Measurements from ENCODE around the gene RBM33.

The RBM33 gene

DNA sequence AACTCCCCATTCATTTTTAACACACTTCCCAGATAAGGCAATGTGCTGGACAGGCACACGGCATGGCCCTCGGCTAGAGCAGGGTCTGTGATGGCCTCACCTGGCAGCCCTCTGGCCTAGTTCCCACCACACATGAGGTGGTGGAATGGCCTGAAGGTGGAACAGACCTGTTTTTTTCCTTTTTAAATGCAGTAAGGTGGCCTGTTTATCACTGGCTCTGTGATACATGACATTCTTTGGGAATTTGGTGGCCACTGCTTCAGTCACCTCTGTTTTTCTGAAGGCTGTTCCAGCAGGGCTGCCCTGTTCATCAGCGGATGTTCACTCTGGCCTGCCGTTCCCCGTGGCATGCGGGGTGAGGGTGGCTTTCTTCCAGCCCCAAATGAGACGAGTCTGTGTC lies 131.2 kb downstream of the RBM33 start:
- no peak overlapping the region for H3K4me3 ChIP-seq (ENCODE audit: low read length)
- TF ChIP-seq, protein P1, sequence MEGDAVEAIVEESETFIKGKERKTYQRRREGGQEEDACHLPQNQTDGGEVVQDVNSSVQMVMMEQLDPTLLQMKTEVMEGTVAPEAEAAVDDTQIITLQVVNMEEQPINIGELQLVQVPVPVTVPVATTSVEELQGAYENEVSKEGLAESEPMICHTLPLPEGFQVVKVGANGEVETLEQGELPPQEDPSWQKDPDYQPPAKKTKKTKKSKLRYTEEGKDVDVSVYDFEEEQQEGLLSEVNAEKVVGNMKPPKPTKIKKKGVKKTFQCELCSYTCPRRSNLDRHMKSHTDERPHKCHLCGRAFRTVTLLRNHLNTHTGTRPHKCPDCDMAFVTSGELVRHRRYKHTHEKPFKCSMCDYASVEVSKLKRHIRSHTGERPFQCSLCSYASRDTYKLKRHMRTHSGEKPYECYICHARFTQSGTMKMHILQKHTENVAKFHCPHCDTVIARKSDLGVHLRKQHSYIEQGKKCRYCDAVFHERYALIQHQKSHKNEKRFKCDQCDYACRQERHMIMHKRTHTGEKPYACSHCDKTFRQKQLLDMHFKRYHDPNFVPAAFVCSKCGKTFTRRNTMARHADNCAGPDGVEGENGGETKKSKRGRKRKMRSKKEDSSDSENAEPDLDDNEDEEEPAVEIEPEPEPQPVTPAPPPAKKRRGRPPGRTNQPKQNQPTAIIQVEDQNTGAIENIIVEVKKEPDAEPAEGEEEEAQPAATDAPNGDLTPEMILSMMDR (conservative IDR thresholded peaks at IDR 0.05; ENCODE audit: low read depth, low read length), result no peak
- DNase-seq (ENCODE audit: low read depth), result no peak

DNA sequence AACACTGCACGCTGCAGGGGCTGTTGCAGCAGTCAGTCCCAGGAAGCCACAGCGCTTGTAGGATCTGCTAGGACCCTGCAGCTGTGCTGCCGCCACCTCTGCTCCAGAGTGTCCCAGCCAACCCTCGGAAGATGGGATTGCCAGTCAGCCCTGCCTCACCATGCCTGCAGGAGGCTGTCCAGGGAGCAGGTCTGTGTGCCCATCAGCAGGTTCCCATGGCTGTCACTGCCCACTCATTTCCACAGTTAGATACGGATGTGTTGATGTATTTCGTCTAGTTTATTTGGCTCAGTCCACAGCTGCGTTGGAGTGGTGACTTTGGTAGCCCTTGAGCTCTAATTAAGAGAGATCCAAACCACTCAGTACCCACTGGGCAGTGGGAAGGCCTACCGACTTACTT lies 132.1 kb downstream of the RBM33 start:
- TF ChIP-seq, protein P1 (conservative IDR thresholded peaks at IDR 0.05; ENCODE audit: low read depth, low read length), result no peak
- H3K4me3 ChIP-seq (ENCODE audit: low read length), result no peak overlapping the region
- no peak for DNase-seq (ENCODE audit: low read depth)

DNA sequence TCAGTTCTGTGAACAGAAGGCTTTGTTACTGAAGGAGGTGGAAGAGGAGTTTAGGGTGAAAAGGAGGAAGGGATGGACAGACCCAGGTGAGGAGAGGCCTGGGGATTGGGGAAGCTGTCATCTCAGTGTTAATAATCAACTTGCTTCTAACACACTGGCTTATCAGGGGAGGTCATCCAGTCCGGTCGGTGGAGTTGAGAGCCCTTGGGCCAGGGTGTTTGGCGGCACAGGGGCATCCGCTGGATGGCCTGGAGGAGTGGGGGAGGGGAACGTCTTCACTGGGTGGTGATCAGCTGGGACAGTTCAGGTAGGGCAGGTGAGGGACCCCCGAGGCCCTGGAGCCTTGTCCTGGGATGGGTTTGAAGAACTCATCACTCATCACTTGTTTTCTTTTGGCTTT lies 133.9 kb downstream of the RBM33 start:
- H3K4me3 ChIP-seq (ENCODE audit: low read length), result no peak overlapping the region
- TF ChIP-seq, protein P1 (conservative IDR thresholded peaks at IDR 0.05; ENCODE audit: low read depth, low read length), result no peak
- DNase-seq (ENCODE audit: low read depth), result no peak

DNA sequence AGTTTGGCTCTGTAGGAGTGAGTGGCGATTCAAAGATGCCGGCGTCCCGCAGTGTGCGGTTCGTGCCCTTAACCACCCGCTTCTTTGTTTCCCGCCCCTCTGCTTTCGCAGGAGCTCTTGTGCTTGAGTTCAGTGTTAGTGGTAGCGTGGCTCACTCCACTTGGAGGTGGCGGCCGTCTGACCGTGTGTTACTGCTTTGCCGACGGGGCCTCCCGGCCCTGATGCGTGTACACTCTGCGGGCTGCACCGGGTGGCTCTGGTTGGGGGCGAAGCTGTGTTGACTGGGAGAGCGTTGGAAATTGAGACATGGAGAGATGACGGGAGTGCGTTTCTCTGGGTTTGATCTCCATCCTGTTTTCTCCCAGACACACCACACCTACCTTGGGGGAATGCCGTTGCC lies 136.4 kb downstream of the RBM33 start:
- TF ChIP-seq, protein P1 (conservative IDR thresholded peaks at IDR 0.05; ENCODE audit: low read depth, low read length), result no peak
- no peak for DNase-seq (ENCODE audit: low read depth)
- no peak overlapping the region for H3K4me3 ChIP-seq (ENCODE audit: low read length)

DNA sequence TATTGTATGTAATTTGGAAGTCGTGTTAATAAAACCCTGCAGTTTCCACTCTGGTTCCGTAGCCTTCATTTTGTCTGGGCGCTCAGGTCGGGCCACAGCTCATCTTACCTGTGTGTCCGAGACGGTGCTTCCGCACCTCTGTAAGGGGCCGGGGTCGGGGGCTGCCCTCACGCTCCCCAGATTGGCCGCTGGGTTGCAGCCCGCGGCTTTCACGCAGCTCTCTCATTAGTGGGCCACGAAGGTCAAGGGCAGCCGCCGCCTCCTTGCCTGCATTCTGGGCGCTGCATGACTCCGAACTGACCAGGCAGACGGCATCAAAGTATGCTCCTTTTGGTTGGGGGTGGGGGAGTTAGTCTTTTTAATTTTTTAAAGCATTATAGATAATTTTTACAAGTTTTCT lies 137.0 kb downstream of the RBM33 start:
- TF ChIP-seq, protein P1 (conservative IDR thresholded peaks at IDR 0.05; ENCODE audit: low read depth, low read length), result no peak
- no peak for DNase-seq (ENCODE audit: low read depth)
- H3K4me3 ChIP-seq (ENCODE audit: low read length), result no peak overlapping the region

DNA sequence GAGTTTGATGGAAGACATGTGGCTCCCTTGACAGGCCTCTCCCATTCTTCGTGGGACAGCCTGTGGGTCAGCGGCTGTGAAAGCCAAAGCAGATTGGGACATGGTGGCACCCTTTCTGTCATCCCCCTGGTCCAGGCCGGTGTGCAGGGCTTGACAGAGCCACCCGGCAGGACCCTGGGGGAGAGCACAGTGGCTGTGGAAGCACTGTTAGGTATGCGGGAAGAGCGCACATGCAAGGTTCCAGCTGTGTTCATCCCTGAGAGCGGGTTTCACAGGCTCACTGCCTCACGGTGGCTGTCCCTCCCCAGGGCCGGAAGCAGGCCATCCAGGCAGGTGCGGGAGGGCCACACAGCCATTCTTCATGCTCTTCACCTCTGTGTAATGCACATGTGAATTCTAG lies 138.0 kb downstream of the RBM33 start:
- H3K4me3 ChIP-seq (ENCODE audit: low read length), result no peak overlapping the region
- DNase-seq (ENCODE audit: low read depth), result no peak
- TF ChIP-seq, protein P1 (conservative IDR thresholded peaks at IDR 0.05; ENCODE audit: low read depth, low read length), result no peak

DNA sequence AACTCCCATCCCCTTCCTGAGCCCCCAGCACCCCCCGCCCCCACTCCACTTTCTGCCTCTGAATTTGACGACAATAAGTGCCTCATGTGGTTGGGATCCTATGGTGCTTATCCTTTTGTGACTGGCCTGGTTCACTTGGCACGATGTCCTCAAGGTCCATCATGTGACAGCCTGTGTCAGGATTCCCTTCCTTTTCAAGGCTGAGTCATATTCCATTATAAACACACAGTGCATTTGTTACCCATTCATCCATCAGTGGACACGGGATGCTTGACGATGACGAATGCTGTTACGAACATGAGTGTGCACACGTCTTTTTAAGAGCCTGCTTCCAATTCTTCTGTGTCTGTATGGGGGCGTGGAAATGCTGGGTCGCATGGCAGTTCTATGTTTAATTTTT lies 141.1 kb downstream of the RBM33 start:
- no peak overlapping the region for H3K4me3 ChIP-seq (ENCODE audit: low read length)
- no peak for DNase-seq (ENCODE audit: low read depth)
- TF ChIP-seq, protein P1 (conservative IDR thresholded peaks at IDR 0.05; ENCODE audit: low read depth, low read length), result no peak

Measured in retinal pigment epithelial cell (primary cell).